ENCODE data around the gene CNKSR3.
A peak's percentile ranks its signal among the peaks of the same experiment; 100 is the strongest.
"Not testable (repeated sequence)": the region's sequence is repeated elsewhere in the genome, so short reads cannot be mapped to it uniquely, and the experiment has no call there.

The CNKSR3 gene

DNA sequence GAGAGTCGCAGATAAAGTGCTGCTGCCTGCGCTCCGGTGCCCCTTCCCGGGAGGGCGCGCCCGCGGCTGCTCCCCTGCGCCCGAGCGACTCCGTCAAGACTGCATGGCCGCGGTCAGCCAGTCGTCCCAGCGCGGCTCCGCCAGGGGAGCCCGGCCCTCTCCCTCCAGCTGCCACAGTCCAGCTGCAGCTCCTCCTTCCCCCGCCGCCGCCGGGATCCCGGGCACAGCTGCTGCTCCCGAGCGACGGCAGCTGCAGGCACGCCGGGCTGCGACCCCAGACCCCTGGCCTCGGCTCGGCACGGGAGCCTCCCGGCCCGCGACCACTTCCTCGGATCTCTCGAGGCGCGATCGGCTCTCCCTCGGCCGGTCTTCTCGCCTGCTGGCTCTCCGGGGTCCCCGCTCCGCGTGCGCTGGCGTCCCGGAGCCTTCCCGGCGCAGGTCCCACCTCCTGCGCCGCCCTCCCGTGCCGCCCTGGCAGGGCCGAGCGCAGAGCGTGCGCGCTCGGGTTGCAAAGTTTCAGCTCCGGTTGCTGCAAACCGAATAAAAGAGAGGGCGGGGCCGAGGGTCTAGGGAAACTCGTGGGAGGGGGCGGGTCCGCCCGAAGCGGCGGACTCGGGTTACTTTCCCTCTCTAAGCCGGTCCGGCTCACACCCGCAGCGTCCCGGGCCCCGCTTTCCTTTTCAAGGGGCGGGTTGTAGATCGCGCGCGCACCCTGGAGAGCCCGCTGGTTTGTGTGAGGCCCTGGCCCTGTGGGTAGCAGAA, at the start of gene CNKSR3:
TSS of gene CNKSR3 (minus strand) at position 542 of the 762 bp plus-strand sequence. CDS start 571 bp downstream, outside the sequence.
- DNase-seq, result peak; percentile 44 to 54

DNA sequence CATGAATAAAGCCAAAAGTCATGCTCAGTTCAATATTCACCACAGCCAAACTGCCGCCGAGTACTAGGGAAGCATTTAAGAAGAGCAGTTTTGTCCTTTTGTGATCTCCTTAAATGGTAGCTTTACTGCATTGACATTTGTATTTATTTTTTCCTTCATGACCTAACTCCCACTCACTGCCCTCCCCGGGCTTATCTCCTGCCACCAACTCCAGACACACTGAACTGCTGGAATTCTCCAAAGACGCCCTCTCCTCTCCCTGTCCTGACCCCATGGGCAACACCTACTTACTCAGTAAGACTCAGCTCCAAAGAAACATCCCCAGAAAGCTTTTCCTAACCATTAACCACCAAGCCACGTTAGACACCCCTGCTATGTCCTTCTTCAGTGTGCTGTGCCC, 48.5 kb upstream of the CNKSR3 start:
- no peak for DNase-seq

DNA sequence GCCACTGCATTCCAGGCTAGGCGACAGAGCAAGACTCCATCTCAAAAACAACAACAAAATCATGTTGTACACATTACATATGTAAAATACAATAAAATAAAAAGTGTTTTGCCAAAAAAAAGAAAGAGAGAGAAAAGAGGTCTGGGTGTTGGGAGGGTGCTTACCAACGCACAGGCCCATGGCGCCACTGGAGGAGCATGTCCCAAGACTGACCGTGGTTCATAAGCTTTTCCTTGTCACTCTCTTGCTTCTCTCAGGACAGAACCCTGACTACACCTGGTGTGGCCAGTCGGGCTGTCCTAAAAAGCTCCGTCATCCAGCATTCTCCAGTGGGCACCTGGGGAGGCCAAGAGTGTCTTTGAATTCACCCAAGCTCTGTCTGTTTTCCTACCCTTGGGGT, 48.0 kb upstream of the CNKSR3 start:
- DNase-seq, result no peak

DNA sequence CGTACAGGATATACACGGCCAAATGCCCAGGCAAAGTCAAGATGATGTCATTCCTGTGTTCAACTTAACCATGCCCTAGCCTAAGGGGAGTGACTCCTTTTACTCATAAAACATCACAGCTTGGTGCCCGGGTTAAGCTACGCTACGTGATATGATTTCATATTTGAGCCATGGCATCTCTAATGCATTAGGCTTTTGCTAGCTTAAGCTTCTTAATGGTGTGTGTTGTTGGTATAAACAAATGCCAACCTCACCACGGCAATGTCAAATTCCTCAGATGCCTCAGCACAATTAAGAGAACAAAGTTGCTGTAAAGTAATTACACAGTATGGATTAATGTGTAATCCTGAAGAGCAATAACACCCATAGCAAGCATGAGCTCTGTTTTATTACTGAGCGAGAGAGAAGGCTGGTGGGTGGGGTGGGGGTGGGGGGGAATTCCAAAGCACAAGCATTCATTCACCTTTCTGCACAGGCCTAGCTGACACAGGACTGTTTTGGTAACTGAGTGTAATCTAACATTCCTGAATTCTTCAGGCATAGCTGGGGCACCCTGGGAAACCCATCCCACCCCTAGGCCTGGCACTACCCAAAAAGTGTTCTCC, 44.7 kb upstream of the CNKSR3 start:
- no peak for DNase-seq

DNA sequence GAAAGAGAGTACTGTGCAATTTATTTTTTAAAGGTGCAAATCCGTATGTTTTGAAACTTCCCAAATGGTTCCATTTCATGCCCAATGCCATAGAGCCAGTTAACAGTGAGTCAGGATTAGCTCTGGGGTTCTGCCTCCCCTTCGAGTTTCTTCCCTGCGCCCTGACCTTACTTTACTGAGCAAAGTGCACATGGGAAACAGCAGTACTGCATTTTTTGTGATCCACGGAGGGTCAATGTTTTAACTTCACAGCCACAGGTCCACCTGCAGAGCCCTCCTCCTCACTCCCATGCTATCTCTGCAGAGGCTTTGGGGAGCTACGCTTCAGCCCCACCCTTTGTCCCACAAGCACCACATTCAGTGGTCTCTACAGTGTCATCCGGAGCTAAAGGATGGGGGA, 44.0 kb upstream of the CNKSR3 start:
- no peak for DNase-seq

DNA sequence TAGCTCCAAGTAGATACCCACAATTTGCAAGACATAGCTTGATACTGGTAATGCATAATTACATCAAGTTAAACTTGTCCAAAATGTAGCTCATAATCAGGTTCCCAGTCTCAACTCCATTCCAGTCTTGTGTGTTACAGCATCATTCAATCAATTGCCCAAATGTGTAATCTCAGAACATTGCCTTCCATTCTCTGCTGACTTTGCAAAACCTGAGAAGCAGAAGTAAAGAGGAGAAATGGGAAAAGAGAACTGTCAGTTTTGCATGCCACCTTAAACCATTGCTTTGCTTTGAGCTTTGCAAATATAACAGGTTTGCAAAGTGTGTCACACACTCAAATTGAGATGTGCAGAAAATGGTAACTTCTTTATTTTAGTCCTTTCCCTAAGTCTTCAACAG, 40.3 kb upstream of the CNKSR3 start:
- DNase-seq, result no peak

DNA sequence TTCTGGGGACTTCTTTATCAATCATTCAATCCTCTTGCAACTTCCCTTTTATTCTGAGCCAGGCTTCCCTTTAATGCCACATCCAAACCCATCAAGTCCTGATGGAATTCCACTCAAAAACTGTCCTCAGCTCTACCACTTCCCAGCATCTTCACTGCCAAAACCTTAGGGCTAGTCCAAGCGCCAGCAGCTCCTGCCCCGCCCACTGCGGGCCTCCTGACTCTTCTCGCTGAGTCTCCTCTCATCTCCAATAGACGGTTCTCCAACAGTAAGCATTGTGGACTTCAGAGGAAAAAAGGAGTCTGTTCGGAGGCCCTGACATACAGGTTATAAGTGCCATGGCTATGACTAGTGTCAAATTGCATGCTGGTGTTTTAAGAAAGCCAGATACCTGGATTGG, 38.7 kb upstream of the CNKSR3 start:
- DNase-seq, result no peak

DNA sequence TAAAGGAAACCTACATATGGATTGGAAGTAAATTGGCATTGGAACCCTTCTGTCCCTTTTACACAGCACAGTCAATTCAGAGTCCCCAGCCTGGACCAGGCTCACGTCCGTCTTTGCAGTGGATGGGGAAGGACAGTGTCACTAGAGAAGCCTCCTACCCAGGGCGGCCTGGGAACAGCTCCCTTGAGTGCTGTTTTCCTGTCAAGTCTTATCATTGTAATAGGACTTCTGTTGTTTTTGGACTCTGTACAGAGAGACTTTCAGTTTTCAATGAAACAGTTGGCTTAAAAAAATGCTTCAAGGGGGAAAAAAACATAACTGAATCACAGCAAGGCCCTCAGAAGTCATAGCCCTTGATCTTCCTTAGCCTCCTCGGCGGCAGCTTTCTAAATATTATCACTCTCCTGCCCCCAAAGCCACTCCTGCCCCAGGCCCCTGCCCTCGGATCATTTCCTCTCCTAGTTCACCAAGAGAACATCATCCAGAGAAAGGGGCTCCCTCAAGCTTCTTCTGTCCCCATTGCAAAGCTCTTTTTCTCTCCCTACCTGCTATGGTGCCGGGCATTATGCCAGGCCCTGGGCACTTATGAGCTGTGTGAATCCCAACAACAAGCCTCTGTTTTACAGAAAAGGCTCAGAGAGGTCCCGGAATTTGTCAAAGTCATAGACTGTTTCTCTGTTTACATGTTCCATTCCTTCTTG, 37.8 kb upstream of the CNKSR3 start:
- no peak for DNase-seq

DNA sequence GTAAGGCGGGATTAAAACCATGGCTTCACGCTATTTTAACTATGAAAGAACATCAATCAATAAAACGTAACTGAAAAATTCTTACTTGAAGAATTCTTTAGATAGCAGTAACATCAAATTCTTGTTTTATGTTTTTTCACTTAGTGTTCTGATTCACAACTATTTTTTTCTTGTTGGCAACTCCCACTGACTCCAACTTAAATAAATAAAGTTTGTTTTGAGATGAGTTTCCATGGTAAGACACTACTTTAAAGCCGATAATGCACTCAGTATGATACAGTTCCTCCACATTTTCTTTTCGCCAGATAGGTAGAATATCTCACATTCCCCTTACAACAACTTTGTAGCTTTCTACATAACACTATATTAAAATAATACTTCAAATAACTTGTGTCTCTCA, 33.1 kb upstream of the CNKSR3 start:
- no peak for DNase-seq

DNA sequence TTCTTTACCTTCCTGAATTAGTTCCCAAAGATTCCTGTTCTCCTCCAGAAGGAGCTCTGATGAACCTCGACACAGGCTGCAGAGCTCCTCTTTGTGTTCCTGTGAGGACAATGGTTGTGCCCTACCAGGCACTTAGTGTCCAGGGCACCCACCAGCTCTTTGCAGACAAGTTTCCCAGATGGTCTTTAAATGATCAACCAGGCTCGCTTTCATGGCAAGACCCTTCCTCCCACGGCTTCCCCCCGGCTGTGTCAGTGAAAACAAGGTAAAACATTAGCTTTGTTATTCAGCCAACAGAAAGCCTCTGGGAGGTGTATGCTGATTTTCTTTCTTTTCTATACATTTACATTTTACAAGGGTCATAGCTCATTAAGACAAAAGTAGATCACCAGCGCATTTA, 32.3 kb upstream of the CNKSR3 start:
- no peak for DNase-seq

DNA sequence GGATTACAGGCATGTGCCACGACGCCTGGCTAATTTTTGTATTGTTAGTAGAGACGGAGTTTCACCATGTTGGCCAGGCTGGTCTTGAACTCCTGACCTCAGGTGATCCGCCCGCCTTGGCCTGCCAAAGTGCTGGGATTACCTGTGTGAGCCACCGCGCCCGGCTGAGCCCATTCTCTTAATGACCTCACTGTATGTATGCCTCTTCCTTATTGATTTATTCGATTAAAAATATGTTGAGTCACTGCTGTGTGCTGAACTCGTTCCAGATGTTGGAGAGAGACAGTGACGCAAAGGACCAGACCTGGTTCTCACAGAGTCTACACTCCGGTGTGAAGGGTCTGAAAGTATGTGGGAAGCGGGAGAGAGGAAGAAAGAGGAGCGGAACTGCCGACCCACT, 31.4 kb upstream of the CNKSR3 start:
- not testable (repeated sequence) for DNase-seq

DNA sequence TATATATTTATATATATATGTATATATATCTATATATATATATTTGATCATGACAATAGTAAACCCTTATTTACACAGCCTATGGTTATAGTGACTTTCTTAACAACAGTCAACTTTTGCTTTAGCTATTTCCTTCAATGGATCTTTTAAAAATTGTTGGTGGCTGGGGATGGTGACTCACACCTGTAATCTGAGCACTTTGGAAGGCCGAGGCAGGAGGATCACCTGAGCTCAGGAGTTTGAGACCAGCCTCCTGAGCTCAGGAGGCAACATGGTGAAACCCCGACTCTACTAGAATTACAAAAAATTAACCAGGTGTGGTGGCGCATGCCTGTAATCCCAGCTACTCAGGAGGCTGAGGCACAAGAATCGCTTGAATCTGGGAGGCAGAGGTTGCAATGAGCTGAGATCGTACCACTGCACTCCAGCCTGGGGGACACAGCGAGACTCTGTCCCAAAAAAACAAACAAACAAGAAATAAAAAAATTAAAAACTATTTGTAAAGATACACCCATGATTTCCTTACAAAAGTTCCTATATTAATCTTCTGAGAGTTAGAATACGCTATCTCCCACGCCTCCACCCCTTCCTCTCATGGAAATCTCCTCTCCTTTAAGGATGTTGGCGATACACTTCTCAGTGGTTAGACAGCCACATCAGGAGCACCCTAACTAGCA, 29.2 kb upstream of the CNKSR3 start:
- DNase-seq, result no peak

DNA sequence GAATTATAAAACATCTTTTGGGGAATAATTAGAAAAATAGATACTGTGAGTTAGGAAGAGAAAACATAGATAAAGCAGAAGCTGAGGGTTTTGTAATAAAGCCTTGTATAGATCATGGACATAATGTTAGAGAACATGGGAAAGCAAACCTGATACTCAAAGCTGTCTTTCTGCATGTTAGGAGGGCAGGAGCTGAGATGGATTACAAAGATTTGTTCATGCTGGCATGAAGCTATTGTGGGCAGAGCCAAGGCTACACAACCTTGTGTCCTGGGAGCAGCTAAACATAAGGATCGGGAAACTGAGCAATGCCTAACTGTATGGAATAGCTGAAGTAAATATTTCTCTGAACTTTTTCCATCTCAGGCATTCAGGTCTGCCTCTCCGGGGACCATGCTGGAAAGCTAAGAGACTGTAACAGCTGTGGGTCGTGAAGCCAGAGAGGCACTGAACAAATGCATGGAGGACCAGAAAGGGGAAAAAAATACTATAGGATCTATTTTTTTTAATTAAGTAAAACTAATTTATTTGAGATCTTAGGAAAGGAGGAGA, 28.2 kb upstream of the CNKSR3 start:
- no peak for DNase-seq

DNA sequence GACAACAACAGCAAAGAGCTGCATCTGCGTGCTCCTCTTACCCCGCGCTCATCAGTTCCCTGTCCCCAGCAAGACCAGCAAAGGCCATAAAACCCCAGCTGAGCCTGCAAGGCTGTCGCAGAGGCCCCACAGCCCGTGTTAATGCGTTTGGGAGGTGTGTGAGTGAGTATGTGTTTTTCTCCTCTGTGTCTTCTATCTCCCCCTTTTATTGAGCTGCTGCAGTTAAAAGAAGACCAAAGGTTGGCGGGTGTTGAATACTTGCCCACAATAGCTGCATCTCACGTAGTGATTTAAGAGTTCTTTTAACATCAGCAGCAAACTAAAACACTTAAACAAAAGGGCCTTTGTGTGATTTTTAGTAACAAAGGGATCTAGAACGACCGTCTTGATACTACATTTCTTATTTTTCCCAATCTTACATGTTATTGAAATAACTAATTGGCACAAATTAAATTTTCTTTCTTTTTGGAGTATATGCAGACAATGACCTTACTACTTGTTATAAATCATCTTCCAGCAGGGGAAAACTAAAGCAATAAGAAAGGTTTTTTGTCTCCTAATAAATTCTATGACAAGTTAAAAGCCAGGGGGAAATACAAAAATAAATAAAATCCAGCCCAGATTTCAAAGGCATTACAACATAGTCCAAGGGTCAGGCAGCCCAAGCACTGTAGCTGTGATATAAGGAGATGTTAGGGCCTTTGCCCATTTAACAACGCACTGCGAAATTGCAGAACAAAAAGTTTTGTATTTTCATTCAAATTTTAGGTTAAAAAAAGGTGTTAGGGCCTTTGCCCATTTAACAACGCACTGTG, 27.2 kb upstream of the CNKSR3 start:
- DNase-seq, result no peak

DNA sequence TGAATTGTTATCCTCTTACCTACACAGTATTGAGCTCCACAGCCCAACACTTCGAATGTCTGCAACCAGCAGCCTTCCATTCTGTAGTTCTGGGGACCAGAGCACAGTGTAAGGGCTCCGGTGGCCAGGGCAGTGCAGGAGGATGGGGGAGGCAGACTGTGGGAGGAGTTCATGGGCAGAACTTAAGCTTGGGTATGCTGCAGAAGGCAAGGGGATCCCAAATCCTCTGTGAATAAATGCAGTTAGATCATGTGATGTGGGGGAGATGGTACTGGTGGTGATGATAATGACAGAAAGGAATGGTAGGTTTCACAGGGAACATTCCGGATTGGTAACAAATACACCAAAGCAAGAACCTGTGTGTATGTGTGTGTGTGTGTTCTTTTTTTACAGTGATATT, 26.5 kb upstream of the CNKSR3 start:
- DNase-seq, result no peak

DNA sequence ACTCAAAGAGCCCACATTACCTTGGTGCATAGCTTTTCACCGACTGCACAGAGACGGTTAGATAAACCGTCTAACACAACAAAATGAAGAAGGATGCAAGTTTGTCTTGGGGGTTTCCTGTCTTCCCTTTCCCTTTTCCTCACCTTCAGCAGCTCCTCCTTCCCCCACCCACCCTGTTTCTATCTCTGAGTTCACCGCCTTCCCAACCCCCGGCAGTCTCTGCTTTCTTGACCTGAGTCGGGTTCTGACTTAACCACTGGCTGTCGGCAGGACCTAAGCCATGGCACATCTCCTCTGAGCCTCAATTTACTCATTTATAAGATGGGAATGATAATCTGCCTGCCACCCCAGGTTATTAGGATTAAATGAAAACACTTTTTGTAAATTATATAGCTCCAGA, 25.8 kb upstream of the CNKSR3 start:
- DNase-seq, result no peak

DNA sequence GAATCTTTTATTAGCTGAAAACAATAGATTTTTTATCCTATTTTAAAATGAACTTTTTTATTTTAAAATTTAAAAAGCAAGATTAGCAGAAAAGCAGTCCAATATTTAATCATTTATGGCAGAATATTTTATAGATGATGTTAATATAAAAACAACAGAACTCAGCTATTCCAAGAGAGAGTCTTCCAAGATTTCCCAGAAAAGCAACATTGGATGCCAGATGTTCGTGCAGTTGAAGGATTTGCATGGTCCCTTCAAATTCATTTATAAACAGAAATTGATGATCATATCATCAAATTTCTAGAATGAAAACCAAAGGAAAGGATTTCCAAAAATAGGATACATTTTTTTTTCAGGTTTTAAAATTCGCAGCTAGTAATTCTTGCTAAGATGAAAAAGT, 25.4 kb upstream of the CNKSR3 start:
- DNase-seq, result no peak

DNA sequence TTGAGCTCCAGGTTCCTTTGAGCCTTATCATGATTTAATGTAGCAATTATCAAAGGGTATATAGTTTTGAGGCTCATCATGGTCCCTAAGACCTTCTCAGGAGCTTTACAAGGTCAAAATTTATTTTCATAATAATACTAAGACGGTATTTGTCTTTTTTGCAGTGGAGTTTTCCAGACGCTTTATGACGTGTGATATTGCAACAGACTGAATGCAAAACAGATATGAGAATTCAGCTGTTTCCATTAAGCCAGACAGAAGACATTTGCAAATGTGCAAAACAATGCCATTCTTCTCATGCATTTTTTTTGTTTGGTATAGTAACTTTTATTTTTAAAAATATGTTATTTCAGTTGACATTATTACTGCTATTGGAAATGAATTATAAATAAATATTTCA, 24.7 kb upstream of the CNKSR3 start:
- no peak for DNase-seq

DNA sequence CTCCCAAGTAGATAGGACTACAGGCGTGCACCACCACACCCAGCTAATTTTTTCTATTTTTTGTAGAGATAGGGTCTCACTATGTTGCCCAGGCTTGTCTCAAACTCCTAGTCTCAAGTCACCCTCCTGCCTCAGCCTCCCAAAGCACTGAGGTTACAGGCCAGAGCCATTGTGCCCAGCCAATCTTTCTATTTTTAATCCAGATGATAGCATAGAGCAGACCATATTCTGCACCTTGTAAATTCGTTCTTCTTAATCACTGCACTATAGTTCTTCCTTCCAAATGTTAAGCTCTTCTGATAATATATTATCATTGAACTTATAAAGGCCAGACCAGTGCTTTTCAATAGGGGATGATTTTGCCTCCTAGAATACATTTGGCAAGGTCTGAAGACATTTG, 24.0 kb upstream of the CNKSR3 start:
- DNase-seq, result no peak

DNA sequence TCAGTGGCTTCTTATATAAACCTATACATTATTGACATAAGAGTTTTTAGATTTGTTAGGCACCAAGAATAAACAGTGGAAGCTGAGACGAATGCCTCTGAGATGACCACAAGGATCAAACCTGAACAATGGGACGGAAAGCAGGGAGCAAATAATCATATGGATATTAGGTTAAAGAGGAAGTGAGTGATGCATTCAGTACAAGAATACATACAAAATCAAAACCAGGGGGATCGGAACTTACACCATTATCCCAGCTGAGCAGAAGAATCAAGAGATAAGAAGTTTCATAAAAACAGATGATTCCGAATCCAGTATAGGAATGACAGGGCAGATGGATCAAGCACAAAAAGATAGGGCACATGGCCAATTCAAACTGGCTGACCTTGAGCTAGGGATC, 21.9 kb upstream of the CNKSR3 start:
- no peak for DNase-seq

DNA sequence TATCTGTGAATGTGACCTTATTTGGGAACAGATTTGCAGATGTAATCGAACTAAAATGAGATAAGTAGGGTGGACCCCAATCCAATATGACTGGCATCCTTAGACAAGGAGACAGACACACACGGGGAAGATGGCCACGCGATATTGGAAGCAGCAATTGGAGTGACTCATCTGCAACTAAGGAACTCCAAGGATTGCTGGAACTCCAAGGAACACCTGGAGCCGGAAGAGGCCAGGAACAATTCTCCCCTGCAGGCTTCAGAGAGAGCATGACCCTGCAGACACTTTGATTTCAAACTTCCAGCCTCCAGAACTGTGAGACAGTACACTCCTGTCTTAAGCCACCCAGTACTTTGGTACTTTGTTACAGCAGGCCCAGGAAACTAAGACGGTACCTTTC, 19.5 kb upstream of the CNKSR3 start:
- no peak for DNase-seq

DNA sequence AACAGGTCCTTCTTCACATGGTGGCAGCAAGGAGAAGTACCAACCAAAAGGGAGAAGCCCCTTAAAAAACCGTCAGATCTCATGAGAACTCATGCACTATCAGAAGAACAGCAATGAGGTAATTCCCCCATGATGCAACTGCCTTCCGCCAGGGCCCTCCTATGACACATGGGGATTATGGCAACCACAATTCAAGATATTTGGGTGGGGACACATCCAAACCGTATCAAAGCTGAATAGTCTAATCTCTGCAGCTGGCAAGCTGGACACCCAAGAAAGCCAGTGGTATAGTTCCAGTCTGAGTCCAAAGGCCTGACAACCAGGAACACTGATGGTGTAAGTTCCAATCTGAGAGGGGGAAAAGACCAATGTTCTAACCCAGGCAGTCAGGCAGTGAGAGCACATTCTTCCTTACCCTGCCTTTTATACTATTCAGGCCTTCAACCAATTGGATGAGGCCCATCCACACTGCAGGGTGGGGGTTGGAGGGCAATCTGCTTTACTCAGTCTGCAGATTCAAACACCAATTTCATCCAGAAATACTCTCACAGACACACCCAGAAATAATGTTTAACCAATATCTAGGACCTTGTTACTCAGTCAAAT, 17.9 kb upstream of the CNKSR3 start:
- DNase-seq, result no peak

Data from AML-193 (cell line).